GM21447 (cell line): ENCODE results near the gene C2CD4C.
"Not testable (repeated sequence)": the region's sequence is repeated elsewhere in the genome, so short reads cannot be mapped to it uniquely, and the experiment has no call there.

Experiments used
- ATAC-seq: cut with Tn5 transposase; IDR thresholded peaks from one replicate; pipeline ENCODE4 v1.9.1; 2021; ENCODE audit not compliant: unreplicated experiment

C2CD4C gene

GRCh38 chr19:408902-409515 is at the start of gene C2CD4C:
Gene C2CD4C (minus strand): TSS chr19:409147. CDS start chr19:408361, 786 bp downstream.
- ATAC-seq = no peak

DNA sequence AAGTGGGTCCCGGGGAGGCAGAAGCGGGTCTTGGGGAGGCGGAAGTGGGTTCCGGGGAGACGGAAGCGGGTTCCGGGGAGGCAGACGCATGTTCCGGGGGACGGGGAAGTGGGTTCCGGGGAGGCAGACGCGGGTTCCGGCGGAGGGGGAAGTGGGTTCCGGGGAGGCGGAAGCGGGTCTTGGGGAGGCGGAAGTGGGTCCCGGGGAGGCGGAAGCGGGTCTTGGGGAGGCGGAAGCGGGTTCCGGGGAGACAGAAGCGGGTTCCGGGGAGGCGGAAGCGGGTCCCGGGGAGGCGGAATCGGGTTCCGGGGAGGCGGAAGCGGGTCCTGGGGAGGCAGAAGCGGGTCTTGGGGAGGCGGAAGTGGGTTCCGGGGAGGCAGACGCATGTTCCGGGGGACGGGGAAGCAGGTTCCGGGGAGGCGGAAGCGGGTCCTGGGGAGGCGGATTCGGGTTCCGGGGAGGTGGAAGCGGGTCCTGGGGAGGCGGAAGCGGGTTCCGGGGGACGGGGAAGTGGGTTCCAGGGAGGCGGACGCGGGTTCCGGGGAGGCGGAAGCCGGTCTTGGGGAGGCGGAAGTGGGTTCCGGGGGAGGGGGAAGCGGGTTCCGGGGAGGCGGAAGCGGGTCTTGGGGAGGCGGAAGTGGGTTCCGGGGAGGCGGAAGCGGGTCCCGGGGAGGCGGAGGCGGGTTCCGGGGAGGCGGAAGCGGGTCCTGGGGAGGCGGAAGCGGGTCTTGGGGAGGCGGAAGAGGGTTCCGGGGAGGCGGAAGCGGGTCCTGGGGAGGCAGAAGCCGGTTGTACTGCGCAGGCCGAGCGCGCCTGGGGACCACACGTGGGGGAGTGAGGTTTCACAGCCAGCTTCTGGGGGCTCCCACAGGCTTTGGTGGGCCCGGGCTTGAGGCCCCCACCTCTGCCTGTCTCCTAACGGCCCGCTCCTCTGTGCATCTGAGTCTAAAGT is 49.4 kb upstream of the C2CD4C start:
- no peak for ATAC-seq

DNA sequence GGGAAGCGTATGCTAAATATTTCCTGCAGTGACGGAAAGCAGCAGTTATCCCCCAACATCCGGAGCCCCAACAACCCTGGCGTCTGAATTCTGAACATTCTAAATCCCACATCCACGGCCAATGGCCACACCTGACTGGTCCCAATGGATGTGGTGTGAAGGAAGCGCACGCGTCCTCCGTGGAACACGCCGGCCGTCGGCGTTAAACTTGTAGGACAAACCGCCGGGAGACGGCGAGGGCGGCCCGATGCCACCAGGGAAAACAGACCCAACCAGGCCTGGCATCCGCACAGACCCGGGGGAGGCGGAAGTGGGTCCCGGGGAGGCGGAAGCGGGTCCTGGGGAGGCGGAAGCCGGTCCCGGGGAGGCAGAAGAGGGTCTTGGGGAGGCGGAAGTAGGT is 48.7 kb upstream of the C2CD4C start:
- no peak for ATAC-seq

DNA sequence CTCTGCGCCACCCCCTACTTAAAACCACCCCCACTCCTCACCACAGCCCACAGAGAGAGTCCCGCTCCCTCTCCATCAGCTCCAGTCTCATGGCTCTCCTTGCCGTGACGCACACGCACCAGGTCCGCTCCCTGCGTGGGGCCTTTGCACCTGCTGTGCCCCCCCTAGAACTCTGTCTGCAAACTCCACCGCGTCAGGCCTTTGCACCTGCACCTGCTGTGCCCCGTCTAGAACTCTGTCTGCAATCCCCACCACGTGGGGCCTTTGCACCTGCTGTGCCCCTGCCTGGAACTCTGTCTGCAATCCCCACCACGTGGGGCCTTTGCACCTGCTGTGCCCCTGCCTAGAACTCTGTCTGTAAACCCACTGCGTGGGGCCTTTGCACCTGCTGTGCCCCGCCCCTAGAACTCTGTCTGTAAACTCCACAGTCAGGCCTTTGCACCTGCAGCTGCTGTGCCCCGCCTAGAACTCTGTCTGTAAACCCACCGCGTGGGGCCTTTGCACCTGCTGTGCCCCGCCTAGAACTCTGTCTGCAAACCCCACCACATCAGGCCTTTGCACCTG is 47.7 kb upstream of the C2CD4C start:
- no peak for ATAC-seq

DNA sequence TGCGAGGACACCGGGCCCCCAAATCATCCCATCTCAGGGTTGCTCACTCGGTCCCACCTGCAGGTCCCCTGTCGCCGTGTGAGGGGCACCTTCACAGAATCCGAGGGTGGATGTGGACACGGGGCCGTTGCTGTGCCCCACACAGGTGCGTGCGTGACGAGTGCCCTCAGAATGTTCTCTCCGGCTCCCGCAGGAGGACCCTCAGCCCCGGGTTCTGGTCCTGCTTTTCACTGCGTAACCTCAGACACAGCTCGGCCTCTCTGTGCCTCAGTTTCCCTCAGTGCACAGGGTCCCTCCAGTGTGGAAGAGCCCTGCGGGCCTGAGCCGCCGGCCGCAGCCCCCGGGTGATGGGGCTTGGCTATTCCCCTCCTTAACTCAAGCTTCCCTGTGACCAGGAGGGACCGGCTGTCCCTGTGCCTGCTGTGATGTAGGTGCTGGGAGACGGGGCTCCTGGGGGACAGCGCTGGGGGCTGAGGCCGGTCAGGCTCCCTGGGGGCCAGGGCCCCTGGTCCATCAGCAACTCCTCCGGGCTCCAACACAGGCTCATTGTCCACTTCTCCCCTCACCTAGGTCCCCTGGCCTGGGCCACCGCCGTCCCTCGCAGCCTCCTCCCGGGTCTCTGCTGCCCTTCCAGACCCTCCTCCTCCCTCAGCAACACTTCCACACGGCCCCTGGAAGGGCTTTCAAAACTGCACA is 47.1 kb upstream of the C2CD4C start:
- ATAC-seq = no peak

GRCh38 chr19:455031-455705 is 46.2 kb upstream of the C2CD4C start:
- ATAC-seq = no peak

- ATAC-seq = no peak
Measured at GRCh38 chr19:453606-454005, 44.7 kb upstream of the C2CD4C start.

GRCh38 chr19:452829-453228 is 43.9 kb upstream of the C2CD4C start:
- no peak for ATAC-seq

DNA sequence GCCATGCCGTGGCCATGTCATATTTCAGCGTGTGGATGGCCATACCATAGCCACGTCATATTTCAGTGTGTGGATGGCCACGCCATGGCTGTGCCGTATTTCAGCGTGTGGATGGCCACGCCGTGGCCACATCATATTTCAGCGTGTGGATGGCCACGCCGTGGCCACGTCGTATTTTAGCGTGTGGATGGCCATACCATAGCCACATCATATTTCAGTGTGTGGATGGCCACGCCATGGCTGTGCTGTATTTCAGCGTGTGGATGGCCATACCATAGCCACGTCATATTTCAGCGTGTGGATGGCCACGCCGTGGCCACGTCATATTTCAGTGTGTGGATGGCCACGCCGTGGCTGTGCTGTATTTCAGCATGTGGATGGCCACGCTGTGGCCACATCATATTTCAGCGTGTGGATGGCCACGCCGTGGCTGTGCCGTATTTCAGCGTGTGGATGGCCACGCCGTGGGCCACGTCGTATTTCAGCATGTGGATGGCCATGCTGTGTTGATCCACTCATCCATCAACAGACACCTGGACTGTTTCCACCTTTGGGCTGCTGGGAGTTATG is 42.0 kb upstream of the C2CD4C start:
- not testable (repeated sequence) for ATAC-seq

GRCh38 chr19:449916-450315 is 41.0 kb upstream of the C2CD4C start:
- ATAC-seq = no peak

- ATAC-seq = no peak
Measured at GRCh38 chr19:447816-448560, 39.0 kb upstream of the C2CD4C start.

DNA sequence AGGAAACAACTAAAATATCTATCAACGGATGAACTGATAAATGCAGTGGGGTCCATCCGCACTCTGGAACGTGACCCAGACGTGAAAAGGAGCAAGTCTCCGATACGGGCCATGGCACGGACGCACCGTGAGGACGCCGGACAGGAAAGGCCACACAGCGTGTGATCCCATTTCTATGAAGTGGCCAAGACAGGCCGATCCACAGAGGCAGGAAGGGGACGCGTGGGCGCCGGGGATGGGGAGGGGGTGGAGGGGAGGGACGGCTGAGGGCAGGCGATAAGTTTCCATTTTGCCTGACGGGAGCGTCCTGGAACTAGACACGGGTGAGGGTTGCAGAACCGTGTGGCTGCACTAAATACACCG is 38.1 kb upstream of the C2CD4C start:
- ATAC-seq = no peak

DNA sequence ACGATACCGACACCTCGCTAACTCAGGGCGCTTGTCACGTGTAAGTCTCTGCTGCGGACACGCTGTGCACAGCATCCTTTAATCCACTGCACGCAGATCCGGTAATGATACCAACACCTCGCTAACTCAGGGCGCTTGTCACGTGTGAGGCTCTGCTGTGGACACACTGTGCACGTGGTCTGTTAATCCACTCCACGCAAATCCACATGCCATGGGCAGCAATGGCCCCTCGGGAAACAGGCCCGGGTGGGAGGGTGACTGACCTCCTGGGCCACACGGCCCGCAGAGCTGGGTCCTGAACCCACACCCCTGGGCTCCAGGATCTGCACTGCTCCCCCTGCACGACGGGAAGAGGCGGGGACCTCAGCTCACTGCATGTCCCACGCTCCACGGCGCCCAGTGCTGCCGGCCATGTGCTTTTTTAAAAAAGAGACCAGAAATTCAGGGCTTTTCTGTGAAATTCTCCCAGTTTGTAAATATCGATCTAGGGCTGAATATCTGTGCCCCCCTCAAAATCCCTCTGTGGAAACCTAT is 35.8 kb upstream of the C2CD4C start:
- ATAC-seq = no peak

DNA sequence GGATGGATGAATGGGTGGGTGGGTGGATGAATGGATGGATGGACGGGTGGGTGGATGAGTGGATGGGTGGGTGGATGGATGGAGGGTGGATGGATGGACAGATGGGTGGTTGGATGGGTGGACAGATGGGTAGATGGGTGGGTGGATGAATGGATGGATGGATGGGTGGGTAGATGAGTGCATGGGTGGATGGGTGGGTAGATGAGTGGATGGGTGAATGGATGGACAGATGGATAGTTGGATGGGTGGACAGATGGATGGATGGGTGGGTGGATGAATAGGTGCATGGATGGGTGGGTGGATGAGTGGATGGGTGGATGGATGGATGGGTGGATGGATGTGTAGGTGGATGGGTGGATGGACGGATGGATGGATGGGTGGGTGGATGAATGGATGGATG is 34.1 kb upstream of the C2CD4C start:
- no peak for ATAC-seq

DNA sequence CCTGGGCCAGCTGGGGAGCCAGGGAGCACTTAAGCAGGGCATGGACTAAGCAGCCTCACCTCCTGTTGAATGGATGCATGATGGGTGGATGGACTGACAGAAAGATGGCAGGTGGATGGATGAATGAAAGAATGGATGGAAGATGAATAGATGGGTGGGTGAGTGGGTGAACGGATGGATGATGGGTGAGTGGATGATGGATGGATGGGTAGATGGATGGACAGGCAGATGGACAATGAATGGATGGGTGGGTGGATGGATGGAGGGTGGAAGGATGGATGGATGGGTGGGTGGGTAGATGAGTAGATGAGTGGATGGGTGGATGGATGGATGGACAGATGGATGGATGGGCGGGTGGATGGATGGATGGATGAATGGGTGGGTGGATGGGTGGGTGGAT is 33.1 kb upstream of the C2CD4C start:
- ATAC-seq = no peak

GRCh38 chr19:441213-441836 is 32.4 kb upstream of the C2CD4C start:
- no peak for ATAC-seq

DNA sequence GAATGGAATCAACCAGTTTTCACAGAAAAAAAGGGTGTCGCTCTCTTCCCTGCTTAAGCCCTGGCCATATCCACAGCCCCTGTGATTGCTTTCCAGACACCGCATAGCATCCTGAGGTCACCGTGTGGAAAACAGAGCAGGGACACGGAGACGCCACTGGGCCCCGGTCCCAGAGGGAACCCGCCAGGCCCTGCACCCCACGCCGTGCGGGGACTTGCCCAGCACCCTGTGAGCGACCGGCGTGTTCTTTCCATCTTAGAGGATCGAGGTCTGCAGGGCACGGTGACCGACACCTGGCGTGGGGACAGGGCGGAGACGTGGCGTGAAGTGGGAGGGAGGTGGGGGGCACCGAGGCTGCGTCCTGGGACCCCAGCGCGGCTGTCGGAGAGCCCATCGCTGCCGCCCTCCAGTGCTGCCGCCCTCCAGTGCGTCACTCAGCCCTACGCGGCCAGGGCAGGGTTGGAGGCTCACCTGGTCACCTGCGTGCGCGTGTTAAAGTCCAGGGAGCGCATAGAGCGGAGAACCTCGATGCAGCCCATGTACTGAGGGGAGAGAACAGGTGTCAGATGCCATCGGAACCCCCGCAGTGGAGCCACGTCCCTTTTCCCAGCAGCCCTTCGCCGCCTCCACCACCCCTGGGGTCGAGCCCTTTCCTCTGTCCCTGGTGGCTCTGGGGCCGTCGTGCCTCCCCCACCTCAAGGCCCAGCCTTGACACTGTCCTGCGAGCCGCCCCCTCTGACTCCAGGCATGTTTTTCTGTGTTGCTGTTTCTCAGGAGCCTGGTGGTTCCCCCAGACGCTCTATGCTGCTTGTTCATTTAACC is 31.7 kb upstream of the C2CD4C start:
- no peak for ATAC-seq

- no peak for ATAC-seq
Measured at GRCh38 chr19:439167-439900, 30.4 kb upstream of the C2CD4C start.
